Thyroid gland (tissue), 4 donors: ENCODE data around the gene VPS26B. TPM values are rescaled to one million over a fixed set of nuclear protein-coding genes. Genes with fewer than 3 reads are reported as not detected.

Experiments used
- DNase-seq, 2 donors: peaks; one replicate each; pipeline ENCODE4 v3.0.0-alpha.2; 2019
- H3K27ac ChIP-seq, 3 donors: fragments of 200-600 bp; sonication (generic); 1 replicate in 2 of 3; 2 replicates in 1 of 3; pipeline ENCODE4 v1.5.1; 2016 to 2019; ENCODE audit warnings: mild to moderate bottlenecking in 1 of 3, moderate library complexity in 1 of 3
- H3K27me3 ChIP-seq: fragments of 200-600 bp; sonication (generic); one replicate; pipeline ENCODE4 v1.5.1; 2019
- H3K36me3 ChIP-seq, 2 donors: fragments of 200-600 bp; sonication (generic); one replicate each; pipeline ENCODE4 v1.5.1; 2016 to 2019
- H3K4me1 ChIP-seq, 2 donors: fragments of 200-600 bp; sonication (generic); one replicate each; pipeline ENCODE4 v1.5.1; 2017 to 2019
- H3K4me3 ChIP-seq, 3 donors: fragments of 200-600 bp; sonication (generic); replicated peaks in 1 of 3; 1 replicate in 2 of 3; 2 replicates in 1 of 3; pipeline ENCODE4 v1.5.1; 2016; ENCODE audit warnings: mild to moderate bottlenecking in 1 of 3
- H3K9me3 ChIP-seq: fragments of 200-600 bp; sonication (generic); one replicate; pipeline ENCODE4 v1.5.1; 2017
- POLR2A ChIP-seq, 2 donors: fragments of 450-650 bp; IDR thresholded peaks; one replicate each; pipeline ENCODE4 v1.6.1; 2017; ENCODE audit warnings: antibody characterized with exemption in 2 of 2, mild to moderate bottlenecking in 2 of 2, moderate library complexity in 1 of 2
- WGBS, 2 donors: methylation state at CpG; one replicate each; pipeline ENCODE4 v1.1.5; 2017; 5-methylcytosine and 5-hydroxymethylcytosine counted together
- intact Hi-C: fragments of 100-400 bp; cut with DNase I; formaldehyde crosslinking; loops from one replicate; pipeline ENCODE4 v1.15.1; 2023
- total RNA-seq, 4 donors: library from RNA; depleted of rRNA; stranded (reverse); fragments of >200 nt; gene quantifications; one replicate each; pipeline ENCODE4 v1.2.3, GENCODE V29; 2016
- TF ChIP-seq, protein P1 (sequence below), 6 experiments: fragments of 200-600 bp in 3 of 6; fragments of 450-650 bp in 3 of 6; sonication (generic) in 3 of 6; IDR thresholded peaks; one replicate each; pipeline ENCODE4 v1.5.1; 2016 to 2019; ENCODE audit warnings: antibody characterized with exemption in 6 of 6, mild to moderate bottlenecking in 2 of 6, inconsistent platforms in 1 of 6, moderate library complexity in 1 of 6

VPS26B gene
- total RNA-seq, 4 donors from 2014 or later: 40.8 to 51.3 (median 44.4) TPM

DNA sequence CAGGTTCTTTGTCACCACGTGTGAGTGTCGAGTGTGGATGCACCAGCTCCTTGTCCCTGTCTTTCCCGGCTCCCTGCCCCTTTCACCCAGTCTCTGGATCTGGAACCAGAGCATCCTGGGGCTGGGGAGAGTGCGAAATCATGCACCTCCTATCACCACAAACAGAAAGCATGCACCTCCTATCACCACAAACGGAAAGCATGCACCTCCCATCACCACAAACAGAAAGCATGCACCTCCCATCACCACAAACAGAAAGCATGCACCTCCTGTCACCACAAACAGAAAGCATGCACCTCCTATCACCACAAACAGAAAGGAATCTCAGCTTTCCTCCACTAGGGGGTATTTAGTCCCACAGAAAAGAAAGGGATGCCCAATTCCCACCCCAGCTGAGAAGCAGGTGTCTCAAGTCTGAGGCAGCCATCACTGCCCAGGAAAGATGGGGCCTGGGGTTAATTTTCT lies 45.8 kb downstream of the VPS26B start:
- Histone ChIP-seq H3K9me3 (no peaks in the 10 kb centered on the region), H3K4me3 (no peak overlapping the region), H3K4me1 (no peaks in the 10 kb centered on the region), H3K27me3 (peaks cover 12% of the 10 kb centered on the region), H3K36me3 (no peaks in the 10 kb centered on the region), H3K27ac (no peak overlapping the region)
- intact Hi-C loops: no loop called here
- TF ChIP-seq POLR2A (IDR thresholded peaks at IDR 0.05): no peak
- TF ChIP-seq, protein P1, sequence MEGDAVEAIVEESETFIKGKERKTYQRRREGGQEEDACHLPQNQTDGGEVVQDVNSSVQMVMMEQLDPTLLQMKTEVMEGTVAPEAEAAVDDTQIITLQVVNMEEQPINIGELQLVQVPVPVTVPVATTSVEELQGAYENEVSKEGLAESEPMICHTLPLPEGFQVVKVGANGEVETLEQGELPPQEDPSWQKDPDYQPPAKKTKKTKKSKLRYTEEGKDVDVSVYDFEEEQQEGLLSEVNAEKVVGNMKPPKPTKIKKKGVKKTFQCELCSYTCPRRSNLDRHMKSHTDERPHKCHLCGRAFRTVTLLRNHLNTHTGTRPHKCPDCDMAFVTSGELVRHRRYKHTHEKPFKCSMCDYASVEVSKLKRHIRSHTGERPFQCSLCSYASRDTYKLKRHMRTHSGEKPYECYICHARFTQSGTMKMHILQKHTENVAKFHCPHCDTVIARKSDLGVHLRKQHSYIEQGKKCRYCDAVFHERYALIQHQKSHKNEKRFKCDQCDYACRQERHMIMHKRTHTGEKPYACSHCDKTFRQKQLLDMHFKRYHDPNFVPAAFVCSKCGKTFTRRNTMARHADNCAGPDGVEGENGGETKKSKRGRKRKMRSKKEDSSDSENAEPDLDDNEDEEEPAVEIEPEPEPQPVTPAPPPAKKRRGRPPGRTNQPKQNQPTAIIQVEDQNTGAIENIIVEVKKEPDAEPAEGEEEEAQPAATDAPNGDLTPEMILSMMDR (IDR thresholded peaks at IDR 0.05): no peak
- DNase-seq: no peak
- WGBS, 2 donors: 46% methylated on average over 4 to 5 of the region's 5 CpGs

DNA sequence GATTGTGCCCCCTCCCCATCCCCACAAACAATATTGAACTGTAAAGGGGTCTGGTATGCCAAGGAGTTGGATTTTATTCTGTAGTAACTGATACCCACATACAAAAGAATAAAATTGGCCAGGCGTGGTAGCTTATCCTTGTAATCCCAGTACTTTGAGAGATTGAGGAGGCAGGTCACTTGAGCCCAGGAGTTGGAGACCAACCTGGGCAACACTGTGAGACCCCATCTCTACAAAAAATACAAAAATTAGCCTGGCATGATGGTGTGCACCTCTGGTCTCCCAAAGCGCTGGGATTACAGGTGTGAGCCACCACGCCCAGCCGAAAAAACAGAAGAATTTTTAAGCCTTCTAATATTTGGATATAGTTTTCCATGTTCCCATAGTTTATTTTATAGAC lies 47.5 kb downstream of the VPS26B start:
- Histone ChIP-seq H3K27me3 (peaks cover 15% of the 10 kb centered on the region), H3K27ac (no peak overlapping the region), H3K4me1 (peaks cover 9 to 16% of the 10 kb centered on the region in 2 donors), H3K9me3 (no peaks in the 10 kb centered on the region), H3K36me3 (no peaks in the 10 kb centered on the region), H3K4me3 (no peak overlapping the region)
- no peak for DNase-seq
- intact Hi-C loops: no loop called here
- TF ChIP-seq, protein P1 (IDR thresholded peaks at IDR 0.05): no peak
- no peak for TF ChIP-seq POLR2A (IDR thresholded peaks at IDR 0.05)
- WGBS, 2 donors: 94 to 99% methylated on average over 4 of the region's 4 CpGs

DNA sequence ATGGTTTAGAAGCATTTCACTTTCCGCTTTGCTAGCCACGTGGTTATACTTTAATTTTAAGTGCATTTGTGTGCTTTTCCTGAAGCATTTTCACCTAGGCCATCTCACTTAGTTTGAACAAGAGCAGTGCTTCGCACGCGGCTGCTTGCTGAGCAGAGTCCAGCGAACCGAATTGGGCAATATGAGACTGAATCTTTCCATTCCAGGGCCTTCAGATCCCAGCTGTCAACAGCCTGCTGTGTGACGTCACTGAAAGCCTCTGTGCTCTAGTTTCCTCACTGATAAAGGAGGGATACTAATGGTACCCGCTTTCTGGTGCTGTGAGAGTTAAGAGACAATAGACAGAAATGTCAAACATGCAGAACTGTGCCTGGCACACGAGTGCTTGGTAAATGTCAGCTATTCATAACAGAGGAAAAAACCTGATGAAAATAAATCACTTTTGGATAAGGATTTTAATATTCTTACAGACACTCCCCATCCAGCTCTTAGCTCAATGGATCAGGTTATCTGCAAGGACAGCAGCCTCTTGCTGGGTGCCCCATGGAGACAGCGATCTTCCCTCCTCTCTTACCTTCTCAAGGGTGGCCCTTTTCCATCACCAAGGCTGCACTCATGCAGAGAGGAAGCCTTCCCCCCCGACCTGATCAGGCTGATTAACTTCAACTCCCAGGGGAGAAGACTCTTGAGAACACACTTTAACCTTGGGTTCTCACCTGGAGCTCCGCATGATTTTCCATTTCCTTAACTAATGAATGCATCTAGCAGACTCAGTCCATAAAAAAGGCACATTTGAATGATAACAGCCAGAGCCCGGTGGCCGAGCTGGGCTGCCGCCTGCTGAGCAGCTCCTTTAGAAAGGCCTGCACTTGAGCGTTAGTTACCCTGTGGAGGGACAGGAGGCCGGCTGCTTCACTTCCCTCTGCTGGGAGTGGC lies 48.2 kb downstream of the VPS26B start:
- peak in 1 of 2 donors; percentile 33 for DNase-seq
- intact Hi-C loops: no loop called here
- H3K4me1 ChIP-seq: peaks cover 9 to 22% of the 10 kb centered on the region in 2 donors
- 37 to 46% methylated on average over 18 of the region's 18 CpGs for WGBS, 2 donors
- H3K9me3 ChIP-seq: no peaks in the 10 kb centered on the region
- H3K4me3 ChIP-seq: no peak overlapping the region
- H3K27me3 ChIP-seq: peaks cover 16% of the 10 kb centered on the region
- no peak for TF ChIP-seq POLR2A (IDR thresholded peaks at IDR 0.05)
- TF ChIP-seq, protein P1 (IDR thresholded peaks at IDR 0.05): no peak
- H3K27ac ChIP-seq: no peak overlapping the region
- H3K36me3 ChIP-seq: no peaks in the 10 kb centered on the region

DNA sequence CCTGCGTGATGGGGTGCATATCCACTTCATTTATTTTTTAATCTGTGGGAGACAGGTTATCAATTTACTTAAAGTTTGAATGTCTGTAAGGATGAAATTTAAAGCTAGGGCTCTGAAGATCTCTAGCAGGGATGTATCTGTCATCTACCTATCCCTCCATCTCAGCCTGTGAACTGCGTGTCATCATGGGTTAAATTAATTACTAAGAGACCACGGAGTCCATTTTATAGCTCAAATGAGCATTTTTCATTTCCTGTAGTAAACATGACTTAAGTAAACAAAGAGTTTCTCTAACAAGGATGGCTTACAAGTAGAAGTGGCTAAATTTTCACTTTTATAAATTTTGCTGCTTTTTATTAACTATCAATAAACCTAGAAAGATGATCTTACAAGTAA lies 48.8 kb downstream of the VPS26B start:
- DNase-seq: no peak
- intact Hi-C loops: no loop called here
- WGBS, 2 donors: 49 to 74% methylated on average over 3 of the region's 3 CpGs
- no peak overlapping the region for H3K4me3 ChIP-seq
- no peak overlapping the region for H3K27ac ChIP-seq
- H3K27me3 ChIP-seq: peaks cover 16% of the 10 kb centered on the region
- TF ChIP-seq, protein P1 (IDR thresholded peaks at IDR 0.05): no peak
- TF ChIP-seq POLR2A (IDR thresholded peaks at IDR 0.05): no peak
- no peaks in the 10 kb centered on the region for H3K36me3 ChIP-seq
- no peaks in the 10 kb centered on the region for H3K9me3 ChIP-seq
- peaks cover 9 to 22% of the 10 kb centered on the region in 2 donors for H3K4me1 ChIP-seq

DNA sequence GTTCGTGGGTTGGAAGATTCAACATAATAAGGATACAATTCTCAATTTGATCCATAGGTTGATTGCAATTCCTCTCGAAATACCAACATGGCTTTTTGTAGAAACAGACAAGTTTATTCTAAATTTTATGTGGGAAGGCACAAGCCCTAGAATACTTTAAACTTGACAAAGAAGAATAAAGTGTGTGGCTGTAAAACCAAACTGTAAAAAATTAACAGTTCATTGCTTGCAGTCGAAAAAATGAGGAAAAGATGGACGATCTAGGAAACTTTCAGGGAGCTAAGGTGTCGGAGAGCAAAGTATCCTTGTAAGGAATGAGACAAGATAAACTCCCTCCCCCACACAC lies 50.7 kb downstream of the VPS26B start:
- no peaks in the 10 kb centered on the region for H3K9me3 ChIP-seq
- peaks cover 9 to 22% of the 10 kb centered on the region in 2 donors for H3K4me1 ChIP-seq
- no peak overlapping the region for H3K27ac ChIP-seq
- TF ChIP-seq, protein P1 (IDR thresholded peaks at IDR 0.05): no peak
- TF ChIP-seq POLR2A (IDR thresholded peaks at IDR 0.05): no peak
- no peak overlapping the region for H3K4me3 ChIP-seq
- no peak for DNase-seq
- intact Hi-C loops: no loop called here
- peaks cover 16% of the 10 kb centered on the region for H3K27me3 ChIP-seq
- WGBS, 2 donors: 41 to 47% methylated on average over 5 of the region's 5 CpGs
- H3K36me3 ChIP-seq: no peaks in the 10 kb centered on the region
